ENCODE measurements around the gene CAMK1G.

GRCh38 chr1:209537336-209538114, 46.0 kb upstream of the CAMK1G start:
- TF ChIP-seq FOXM1 (IDR thresholded peaks at IDR 0.05; ENCODE audit: low read depth) (0 out of 2 replicates have a peak, but pooled peaks have one; percentile 43), CTCF (IDR thresholded peaks at IDR 0.05) (no peak), REST (IDR thresholded peaks at IDR 0.05; ENCODE audit: low read depth, low read length) (no peak), TAF1 (IDR thresholded peaks at IDR 0.05; ENCODE audit: borderline replicate concordance, low read depth, low read length) (no peak), POLR2AphosphoS5 (IDR thresholded peaks at IDR 0.05; ENCODE audit: low read depth, low read length) (0 out of 2 replicates have a peak, but pooled peaks have one; percentile 20), MEF2A (IDR thresholded peaks at IDR 0.05; ENCODE audit: borderline replicate concordance, low read depth) (no peak), RAD21 (IDR thresholded peaks at IDR 0.05; ENCODE audit: low read length) (no peak), TCF12 (IDR thresholded peaks at IDR 0.05) (peak; percentile 57; the same call in 1 of the 2 replicates), EZH2phosphoT487 (IDR thresholded peaks at IDR 0.05; ENCODE audit: borderline replicate concordance, low read depth) (no peak), GABPA (IDR thresholded peaks at IDR 0.05; ENCODE audit: low read depth) (no peak), TEAD4 (IDR thresholded peaks at IDR 0.05; ENCODE audit: borderline replicate concordance, insufficient read depth) (peak; percentile 48; the same call in 1 of the 2 replicates), JUND (IDR thresholded peaks at IDR 0.05) (peak; percentile 63), EP300 (IDR thresholded peaks at IDR 0.05; ENCODE audit: borderline replicate concordance in 1 of 2, low read depth in 1 of 2, low read length in 1 of 2) (peak in 1 of 2 experiments; percentile 67; a peak in 1 of 4 replicates)

Data from SK-N-SH (cell line).